Stimulated activated CD8-positive, alpha-beta memory T cell treated with anti-CD3 and anti-CD28 coated beads, Interleukin-2, amount 100 ng/mL, for 1 hour (primary cell): Measurements from ENCODE around the gene SAFB2.

Experiments
- DNase-seq, 2 donors: peaks; one replicate each; pipeline ENCODE4 v3.0.0-alpha.2; 2020; ENCODE audit warnings: low read depth in 2 of 2

The SAFB2 gene

DNA sequence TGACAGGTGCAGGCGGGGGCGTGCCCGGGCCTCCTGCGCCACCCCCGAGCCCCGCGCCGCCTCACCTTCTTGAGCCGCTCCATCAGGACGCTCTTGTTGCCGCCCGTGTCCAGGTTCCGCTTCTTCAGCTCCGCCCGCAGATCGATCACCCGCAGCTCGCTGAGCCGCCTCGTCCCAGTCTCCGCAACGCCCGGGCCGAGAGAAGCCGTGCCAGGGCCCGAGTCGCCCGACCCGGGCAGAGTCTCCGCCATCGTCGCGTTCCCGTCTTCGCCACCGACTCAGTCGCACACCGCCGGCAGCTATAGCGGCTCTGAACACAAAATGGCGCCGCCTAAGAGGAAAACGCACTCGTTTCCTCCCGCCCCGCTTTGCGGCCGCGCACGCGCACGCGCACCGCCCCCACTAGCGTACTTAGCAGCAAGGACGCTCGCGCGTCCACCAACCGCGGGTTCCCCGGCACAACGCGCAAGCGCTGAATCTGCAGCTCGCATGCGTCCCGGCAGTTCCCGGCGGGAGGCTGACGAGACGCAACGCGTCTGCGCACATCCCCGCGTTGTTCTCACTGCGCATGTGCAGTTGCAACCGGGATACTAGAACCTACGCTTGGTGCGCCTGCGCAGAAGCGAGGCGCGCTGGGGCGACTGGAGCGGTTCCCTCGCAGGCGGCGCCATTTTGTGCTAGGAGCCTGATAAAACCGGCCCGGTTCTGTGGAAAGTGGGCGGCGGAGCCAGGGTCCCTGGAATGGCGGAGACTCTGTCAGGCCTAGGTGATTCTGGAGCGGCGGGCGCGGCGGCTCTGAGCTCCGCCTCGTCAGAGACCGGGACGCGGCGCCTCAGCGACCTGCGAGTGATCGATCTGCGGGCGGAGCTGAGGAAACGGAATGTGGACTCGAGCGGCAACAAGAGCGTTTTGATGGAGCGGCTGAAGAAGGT lies at the start of gene SAFB2, which contains the start of gene SAFB:
SAFB2 (minus strand) TSS at position 312 of the 932 bp plus-strand sequence; CDS start at position 251, 61 bp downstream.
SAFB (plus strand) TSS at position 619 of the 932 bp plus-strand sequence; CDS start at position 742, 123 bp downstream.
- peak; percentile 99 for DNase-seq

DNA sequence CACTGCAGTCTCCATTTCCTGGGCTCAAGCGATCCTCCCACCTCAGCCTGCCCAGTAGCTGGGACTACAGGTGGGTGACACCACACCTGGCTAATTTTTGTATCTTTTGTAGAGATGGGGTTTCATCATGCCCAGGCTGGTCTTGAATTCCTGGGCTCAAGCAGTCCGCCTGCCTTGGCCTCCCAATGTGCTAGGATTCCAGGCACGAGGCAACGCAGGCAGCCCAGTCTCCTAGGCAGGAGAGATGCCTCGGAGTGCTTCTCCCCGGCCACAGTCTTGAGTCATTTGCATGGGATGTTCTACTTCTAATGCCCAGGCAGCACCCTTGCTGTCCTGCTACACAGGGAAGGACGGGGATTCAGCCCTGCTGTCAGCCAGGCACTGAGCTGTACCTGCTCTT lies 49.0 kb upstream of the SAFB2 start:
- DNase-seq, result no peak

GRCh38 chr19:5669212-5669611 lies 46.6 kb upstream of the SAFB2 start:
- DNase-seq, result no peak

- no peak for DNase-seq
Observed at GRCh38 chr19:5667751-5668271, 45.2 kb upstream of the SAFB2 start.

DNA sequence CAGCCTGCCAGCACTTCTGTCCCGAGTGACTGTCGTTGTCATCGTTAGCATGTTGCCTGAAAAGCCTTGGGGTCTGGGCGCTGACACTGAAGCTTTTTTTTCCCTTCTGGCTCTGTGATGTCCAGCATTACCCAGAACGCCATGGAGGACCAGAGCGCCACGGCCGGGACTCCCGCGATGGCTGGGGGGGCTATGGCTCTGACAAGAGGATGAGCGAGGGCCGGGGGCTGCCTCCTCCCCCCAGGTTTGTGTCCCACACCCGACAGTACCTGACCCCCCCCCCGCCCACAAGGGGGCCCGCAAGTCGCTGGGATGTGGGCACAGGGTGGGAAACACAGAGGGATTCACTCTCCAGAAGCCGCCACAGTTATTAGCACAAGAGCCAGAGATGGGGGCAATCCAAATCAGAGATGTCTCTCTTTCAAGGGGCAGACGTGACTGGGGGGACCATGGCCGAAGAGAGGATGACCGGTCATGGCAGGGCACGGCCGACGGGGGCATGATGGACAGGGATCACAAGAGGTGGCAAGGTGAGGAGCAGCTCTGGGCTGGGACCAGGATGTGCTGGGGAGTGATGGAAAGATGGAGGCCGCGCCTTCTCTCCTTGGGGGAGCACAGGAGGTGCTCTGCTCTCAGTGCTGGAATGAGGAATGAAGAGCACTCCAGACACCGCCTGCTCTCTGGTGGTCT lies 44.5 kb upstream of the SAFB2 start:
- no peak for DNase-seq

DNA sequence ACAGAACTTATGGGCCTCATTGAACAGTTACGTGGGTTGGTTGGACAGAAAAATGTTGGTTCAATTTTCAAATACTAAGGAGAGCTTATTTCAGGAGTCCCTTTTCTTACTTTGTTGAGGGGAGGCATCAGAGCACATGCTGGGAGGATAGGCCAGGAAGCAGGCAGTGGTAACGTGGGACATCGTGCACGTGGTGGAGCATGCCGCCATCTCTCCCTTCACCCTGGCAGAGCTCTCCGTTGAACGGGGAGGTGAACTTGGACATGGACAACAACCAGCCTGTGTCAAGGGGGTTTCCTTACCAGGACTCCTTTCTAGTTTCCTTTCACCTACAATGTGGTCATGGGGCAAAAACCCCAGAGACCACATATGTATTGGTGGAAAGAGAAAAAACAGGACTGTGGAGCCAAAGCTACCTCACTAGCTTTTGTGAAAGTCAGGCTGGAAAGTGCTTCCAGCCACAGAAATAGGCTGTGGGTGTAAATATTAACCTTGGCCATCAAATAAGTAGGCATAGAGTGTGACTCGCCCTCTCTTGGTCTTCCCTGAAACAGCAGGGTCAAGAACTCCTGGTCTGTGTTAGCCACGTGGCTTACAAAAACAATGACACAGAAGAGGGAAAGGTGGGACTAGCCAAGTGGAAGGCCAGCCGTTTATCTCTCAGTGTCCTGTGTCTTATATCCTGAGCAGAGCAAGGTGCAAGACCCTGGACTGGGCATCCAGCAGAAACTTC lies 43.4 kb upstream of the SAFB2 start:
- no peak for DNase-seq

GRCh38 chr19:5664515-5664914 lies 41.9 kb upstream of the SAFB2 start:
- DNase-seq, result no peak

DNA sequence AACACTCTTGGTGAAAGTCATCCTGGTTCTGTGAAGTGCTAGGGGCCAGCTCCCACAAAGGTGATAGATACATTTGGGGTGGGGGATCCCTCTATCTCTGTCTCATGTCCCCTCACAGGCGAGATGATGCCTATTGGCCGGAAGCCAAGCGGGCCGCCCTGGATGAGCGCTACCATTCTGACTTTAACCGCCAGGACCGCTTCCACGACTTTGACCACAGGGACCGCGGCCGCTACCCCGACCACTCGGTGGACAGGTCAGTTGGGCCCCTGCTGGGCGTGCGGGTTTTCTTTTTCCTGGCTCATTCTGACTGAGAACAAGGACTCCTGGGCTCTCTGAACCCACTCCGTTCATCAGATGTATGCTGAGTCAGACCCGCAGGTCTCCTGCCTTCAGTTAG lies 41.3 kb upstream of the SAFB2 start:
- DNase-seq, result no peak

- no peak for DNase-seq
Observed at GRCh38 chr19:5661483-5661882, 38.9 kb upstream of the SAFB2 start.

GRCh38 chr19:5655412-5655811 lies 32.8 kb upstream of the SAFB2 start:
- DNase-seq, result no peak

- no peak for DNase-seq
Observed at GRCh38 chr19:5654931-5655330, 32.4 kb upstream of the SAFB2 start.

- no peak for DNase-seq
Observed at GRCh38 chr19:5652261-5652660, 29.7 kb upstream of the SAFB2 start.

GRCh38 chr19:5651361-5651760 lies 28.8 kb upstream of the SAFB2 start:
- no peak for DNase-seq

- DNase-seq, result no peak
Observed at GRCh38 chr19:5648464-5648863, 25.9 kb upstream of the SAFB2 start.

GRCh38 chr19:5646703-5647102 lies 24.1 kb upstream of the SAFB2 start:
- no peak for DNase-seq

DNA sequence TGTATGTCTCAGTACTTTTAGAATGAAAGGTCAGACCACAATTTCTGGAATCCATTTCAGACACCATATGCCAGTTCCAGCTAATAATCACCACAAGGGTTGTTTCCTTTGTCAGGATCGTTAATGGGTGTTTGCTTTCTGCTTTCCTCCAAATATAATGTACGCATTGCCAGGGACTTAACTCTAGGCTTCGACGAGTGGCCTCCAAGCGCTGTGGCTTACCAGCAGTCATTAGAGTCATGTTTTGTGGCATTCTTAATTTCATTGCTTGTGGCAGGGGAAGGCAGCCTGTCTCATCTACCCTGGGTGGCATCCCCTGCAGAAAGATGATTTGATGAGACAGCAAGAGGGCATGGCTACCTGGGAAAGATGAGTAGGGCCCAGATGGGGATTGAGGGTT lies 22.8 kb upstream of the SAFB2 start:
- DNase-seq, result no peak

- no peak for DNase-seq
Observed at GRCh38 chr19:5644037-5644436, 21.5 kb upstream of the SAFB2 start.

DNA sequence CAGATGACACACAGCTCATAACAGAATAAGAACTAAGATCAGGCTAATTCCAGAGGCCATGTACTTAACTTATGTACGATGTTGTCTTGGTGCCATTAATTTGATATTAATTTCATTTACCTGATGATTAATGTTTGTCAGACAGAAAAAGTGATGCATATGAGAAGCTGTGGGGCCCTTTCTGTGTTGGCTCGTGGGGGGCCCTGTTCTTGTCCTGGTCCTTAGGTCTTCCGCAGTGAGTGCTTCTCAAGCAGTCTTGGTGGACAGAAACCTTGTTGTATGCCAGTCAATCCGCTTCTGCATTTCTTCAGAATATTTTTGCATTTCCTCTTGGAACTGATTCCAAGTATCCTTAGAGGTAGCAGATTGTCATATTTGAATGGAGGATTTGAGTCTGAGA lies 20.5 kb upstream of the SAFB2 start:
- DNase-seq, result no peak

DNA sequence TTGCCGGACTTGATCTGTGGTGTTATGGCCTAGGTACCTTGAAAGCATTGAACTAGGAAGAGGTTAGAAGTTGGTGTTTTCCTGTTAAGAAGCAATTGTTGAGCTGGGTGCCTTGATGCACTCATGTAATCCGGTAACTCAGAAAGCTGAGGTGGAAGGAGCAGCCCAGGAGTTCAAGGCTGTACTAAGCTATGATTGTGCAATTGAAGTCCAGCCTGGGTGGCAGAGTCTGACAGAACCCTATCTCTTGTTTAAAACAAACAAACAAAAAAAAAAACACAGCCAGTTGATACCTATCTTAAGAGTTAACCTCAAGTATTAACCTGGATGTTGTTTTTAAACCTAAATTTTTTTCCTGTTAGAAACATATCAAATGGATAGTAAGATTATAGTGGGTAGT lies 19.6 kb upstream of the SAFB2 start:
- DNase-seq, result no peak

GRCh38 chr19:5641171-5641570 lies 18.6 kb upstream of the SAFB2 start:
- no peak for DNase-seq

- no peak for DNase-seq
Observed at GRCh38 chr19:5637971-5638370, 15.4 kb upstream of the SAFB2 start.

DNA sequence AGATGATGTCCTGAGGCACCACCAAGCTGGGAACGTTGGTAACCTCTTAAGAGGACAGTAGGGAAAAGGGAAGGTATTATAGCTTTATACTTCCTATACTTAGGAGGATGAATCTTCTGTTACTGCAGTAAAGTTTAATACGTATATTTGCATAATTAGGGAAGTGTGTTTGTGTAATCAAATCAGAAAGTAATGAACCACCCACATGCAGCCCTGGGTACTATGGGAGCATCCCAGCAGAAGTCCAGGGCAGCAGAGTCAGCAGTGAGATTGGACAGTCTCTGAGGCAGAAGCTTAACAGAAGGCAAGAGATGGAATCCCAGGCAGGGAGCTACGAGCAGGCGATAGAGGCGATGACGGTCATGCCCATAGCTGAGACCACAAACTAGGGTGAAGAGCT lies 12.9 kb upstream of the SAFB2 start:
- DNase-seq, result no peak
